Measurements from ENCODE around the gene FLYWCH2. TPM values are rescaled to one million over a fixed set of nuclear protein-coding genes. Genes with fewer than 3 reads are reported as not detected.

Gene FLYWCH2
- total RNA-seq, 1 experiment from 2014 or later: 88.4 TPM

- DNase-seq (ENCODE audit: low spot score): no peak
These were observed 29.4 kb upstream of the FLYWCH2 start for GRCh38 chr16:2853531-2854073.

DNA sequence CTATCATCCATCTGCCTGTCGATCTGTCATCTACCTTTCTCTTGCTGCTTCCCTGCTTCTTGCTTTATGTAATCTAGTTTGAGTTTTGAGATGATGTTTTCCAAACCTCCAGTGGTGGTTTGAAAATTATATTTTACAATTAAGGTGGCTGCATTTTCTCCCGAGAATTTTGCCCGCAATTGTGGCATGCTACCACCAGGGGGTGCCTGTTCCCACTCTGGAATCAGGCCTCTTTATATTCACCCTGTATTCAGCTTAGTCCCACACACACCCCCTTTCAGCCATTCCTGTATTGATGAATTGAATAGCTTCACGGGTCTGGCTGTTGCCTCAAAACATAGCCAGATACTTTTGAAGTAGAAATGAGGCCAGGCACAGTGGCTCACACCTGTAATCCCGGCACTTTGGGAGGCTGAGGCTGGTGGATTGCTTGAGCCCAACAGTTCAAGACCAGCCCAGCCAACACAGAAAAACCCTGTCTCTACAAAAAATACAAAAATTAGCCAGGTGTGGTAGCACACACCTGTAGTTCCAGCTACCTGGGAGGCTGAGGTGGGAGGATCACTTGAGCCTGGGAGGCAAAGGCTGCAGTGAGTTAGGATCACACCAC is 28.2 kb upstream of the FLYWCH2 start:
- no peak for DNase-seq (ENCODE audit: low spot score)

DNA sequence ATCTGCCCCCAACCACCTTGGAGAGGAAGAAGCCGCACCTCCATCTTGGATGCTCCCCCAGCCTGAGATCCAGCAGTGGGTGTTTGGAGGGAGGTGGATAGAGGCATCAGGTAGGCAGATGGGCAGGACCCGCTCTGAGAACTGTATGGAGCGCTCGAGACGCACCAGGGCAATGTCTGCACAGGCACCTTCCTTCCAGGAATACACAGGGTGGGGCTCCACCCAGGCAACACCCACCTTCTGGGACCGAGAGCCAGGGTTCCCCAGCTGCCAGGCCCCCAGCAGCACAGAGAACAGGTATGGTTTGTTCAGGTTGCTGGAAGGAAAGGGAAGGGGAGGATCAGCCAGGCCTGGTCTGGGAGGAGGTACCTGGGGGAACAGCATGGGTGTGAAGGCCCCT is 27.5 kb upstream of the FLYWCH2 start:
- DNase-seq (ENCODE audit: low spot score): no peak

GRCh38 chr16:2856061-2856670 is 26.8 kb upstream of the FLYWCH2 start:
- no peak for DNase-seq (ENCODE audit: low spot score)

DNA sequence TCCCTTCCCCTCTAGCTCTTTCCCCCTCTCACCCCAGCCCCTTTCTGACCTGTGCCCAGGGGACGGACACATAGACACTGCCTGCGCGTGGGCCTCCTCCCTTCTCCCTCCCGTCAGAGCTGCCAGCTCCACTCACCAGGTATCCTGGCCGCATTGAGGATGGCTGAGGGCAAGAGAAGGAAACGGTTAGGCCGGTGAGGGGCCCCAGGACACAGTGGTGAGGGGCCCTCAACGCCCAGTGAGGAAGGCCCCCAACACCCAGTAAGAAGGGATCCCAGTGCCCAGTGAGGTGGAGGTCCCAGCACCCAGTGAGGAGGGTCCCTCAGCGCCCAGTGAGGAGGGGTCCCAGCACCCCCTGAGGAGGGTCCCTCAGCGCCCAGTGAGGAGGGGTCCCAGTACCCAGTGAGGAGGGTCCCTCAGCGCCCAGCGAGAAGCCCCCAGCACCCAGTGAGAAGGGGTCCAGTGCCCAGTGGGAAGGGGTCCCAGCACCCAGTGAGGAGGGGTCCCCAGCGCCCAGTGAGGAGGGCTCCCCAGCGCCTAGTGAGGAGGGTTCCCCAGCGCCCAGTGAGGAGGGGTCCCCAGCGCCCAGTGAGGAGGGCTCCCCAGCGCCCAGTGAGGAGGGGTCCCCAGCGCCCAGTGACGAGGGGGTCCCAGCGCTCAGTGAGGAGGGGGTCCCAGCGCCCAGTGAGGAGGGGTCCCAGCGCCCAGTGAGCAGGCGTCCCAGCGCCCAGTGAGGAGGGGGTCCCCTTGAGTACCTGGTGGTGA is 26.1 kb upstream of the FLYWCH2 start:
- no peak for DNase-seq (ENCODE audit: low spot score)

- no peak for DNase-seq (ENCODE audit: low spot score)
These were observed 25.4 kb upstream of the FLYWCH2 start, which contains the start of gene PRSS22 for GRCh38 chr16:2857451-2858244. TSS of gene PRSS22 (minus strand) at chr16:2858170. CDS start at chr16:2858104, 66 bp downstream.

GRCh38 chr16:2858245-2859025 is 24.6 kb upstream of the FLYWCH2 start:
- DNase-seq (ENCODE audit: low spot score): no peak

DNA sequence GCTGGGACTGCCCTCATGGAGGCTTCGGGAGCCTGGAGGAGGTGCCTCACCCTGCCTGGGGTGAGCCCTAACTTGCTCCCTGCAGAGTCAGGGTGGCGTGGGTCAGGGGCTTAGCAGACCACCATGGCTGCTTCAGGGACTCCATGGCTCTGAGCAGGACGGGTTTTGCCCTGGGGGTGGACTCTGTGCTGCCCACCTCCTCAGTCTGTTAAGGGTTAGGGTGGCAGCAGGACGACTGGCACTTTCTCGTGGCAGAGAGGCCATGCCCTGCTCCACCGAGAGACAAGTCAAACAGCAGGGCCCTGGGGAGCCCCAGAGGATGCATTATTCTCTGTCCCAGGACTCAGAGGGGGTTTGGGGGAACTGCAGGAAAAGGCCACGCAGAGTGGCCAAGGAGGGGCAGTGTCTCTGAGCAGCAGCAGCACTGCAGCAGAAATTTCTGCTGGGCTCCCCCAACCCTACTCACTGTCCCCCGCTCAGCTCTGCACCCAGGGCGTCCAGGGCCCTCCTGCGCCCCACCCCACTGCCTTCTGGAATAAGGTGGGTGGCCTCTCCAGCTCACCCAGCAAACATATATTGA is 23.2 kb upstream of the FLYWCH2 start:
- DNase-seq (ENCODE audit: low spot score): no peak

GRCh38 chr16:2860826-2861567 is 22.0 kb upstream of the FLYWCH2 start:
- DNase-seq (ENCODE audit: low spot score): peak; percentile 58

DNA sequence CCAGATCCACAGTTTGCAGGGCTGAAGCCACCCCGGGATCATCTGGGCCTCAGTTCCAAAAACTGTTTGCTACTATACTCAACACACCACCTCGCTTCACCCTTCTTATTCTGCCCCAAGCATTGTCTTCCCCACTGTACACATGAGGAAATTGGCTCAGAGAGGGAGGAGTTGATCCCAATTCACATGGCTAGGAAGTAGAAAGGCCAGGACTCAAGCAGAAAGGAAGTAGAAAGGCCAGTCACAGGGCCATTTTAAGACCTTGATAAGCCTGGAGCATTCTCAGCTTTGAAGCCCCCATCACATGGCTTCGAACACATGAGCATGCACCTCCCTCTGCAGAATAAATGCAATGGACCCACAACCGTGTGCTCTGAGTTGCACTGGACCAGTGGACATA is 17.4 kb upstream of the FLYWCH2 start:
- no peak for DNase-seq (ENCODE audit: low spot score)

GRCh38 chr16:2866431-2866830 is 16.6 kb upstream of the FLYWCH2 start:
- DNase-seq (ENCODE audit: low spot score): no peak

- DNase-seq (ENCODE audit: low spot score): no peak
These were observed 15.4 kb upstream of the FLYWCH2 start for GRCh38 chr16:2867661-2867986.

DNA sequence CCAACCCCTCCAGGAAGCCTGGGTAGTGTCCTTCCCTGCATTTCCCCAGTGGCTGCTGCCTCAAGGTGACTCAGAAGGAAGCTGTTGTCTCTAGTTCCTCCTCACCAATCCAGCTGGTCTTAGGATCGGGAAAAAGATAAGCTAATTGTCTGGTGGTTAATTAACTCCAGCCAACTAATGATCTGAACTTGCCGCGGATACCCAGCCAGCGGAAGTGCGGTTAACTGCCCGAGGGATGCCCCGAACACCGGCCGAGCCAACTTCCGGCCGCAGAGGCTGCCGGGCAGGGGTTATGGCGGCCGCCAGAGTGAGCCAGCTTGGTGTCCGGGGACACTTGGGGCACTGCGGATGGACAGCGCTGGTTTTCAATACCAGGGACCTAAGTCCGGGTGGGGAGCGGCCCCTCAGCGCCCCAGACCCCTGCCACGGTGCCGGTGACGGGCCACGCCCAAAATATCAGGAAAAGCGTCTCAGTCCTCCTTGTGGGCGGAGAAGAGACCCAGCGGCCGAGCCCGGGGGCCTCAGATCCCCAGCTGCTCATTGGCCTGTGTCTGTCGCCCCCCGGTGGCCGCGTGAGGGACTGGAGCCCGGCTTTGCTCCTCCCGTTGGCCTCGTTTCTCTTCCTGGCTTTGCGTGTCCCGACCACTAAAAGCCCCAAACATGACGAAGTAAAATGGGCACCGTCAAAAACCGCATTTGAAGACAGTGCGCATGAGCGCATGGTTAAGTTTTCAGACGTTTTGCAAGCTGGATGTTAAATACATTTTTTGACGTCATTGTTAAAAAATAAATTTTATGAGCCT is 14.8 kb upstream of the FLYWCH2 start:
- peak; percentile 95 for DNase-seq (ENCODE audit: low spot score)

DNA sequence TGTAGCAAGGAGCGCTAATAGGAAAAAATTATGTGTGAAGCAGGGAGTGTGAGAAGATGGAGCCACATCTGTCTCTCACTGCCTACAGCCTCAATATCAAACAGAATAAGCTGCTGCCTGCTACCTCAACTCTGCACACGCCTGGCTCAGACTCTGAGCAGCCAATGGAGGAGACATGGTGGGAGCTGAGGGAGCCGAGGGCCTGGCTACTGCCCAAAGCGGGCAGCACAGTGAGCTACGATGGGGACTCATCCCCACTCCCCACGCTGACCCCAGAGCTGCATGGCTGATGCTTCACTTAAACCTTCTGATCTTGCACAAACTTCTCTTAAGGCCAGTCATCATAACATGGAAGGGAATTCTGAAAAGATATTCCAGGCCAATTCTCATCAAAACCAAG is 11.1 kb upstream of the FLYWCH2 start:
- DNase-seq (ENCODE audit: low spot score): no peak

DNA sequence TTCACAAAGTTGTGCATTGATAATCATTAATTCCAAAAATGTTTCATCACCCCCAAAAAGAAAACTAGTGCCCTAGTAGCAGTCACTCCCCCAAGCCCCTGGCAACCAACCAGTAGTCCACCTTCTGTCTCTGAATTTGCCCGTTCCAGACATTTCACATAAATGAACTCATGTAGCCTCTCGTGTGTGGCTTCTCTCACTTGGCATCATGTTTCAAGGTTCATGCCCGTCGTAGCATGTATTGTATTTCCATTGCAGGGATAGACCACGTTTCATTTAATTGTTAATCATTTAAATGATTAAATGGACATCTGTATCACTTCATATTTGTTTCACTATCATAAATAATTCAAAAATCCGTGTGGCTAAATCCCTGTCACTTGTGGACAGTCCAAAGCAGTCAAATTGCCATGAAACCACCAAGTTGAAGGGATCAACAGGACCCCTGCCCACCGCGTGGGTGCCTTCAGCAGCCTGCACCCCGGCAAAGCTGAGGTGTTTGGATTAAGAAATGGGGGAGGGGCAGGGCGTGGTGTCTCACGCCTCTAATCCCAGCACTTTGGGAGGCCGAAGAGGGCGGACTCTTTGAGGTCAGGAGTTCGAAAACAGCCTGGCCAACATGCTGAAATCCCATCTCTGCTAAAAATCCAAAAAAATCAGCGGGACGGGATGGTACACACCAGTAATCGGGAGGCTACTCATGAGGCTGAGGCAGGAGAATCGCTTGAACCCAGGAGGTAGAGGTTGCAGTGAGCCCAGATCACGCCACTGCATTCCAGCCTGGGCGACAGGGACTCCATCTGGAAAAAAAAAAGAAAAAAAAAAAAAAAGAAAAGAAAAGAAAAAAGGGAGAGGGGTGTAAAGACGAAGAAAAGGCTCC is 8.7 kb upstream of the FLYWCH2 start:
- no peak for DNase-seq (ENCODE audit: low spot score)

DNA sequence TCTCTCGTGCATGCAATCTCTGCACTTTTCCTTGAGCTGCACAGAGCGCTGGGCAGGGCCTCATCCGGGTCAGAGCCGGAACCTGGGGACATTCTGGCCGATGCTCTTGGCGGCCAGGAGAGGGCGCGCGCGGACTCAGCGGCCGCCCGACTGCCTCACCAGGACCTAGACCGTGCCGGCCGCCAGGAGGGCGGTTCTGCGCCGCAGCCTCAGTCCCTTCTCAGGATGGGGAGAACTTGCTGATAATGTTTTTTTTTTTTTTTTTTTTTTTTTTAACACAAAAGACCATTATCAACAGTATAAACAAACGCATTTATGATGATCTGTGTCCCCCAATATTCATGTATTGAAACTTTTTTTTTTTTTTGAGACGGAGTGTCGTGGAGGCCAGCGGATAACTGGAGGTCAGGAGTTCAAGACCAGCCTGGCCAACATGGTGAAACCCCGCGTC is 8.1 kb upstream of the FLYWCH2 start:
- peak; percentile 76 for DNase-seq (ENCODE audit: low spot score)

- DNase-seq (ENCODE audit: low spot score): no peak
These were observed 3.0 kb upstream of the FLYWCH2 start for GRCh38 chr16:2879854-2880508.

Measured in A172 (cell line).